Frontal cortex (tissue), 4 donors: ENCODE data around the gene DSG1. TPM values are rescaled to one million over a fixed set of nuclear protein-coding genes. Genes with fewer than 3 reads are reported as not detected.
"Not testable (repeated sequence)": the region's sequence is repeated elsewhere in the genome, so short reads cannot be mapped to it uniquely, and the experiment has no call there.

Source experiments
- DNase-seq, 2 donors: peaks; one replicate each; pipeline ENCODE4 v3.0.0; 2012; ENCODE audit warnings: low spot score in 2 of 2
- FAIRE-seq: peaks from 2 replicates; lab custom pipeline; 2012; peaks lifted over from hg19 to GRCh38; lab: Jason Lieb, UNC
- total RNA-seq: library from RNA; depleted of rRNA; stranded (reverse); fragments of >200 nt; gene quantifications from one replicate; pipeline ENCODE4 v1.2.3, GENCODE V29; 2014
- donor health status: control.
- donor health status: control.
- donor health status: control.

The DSG1 gene
- under 0.01 TPM for total RNA-seq

DNA sequence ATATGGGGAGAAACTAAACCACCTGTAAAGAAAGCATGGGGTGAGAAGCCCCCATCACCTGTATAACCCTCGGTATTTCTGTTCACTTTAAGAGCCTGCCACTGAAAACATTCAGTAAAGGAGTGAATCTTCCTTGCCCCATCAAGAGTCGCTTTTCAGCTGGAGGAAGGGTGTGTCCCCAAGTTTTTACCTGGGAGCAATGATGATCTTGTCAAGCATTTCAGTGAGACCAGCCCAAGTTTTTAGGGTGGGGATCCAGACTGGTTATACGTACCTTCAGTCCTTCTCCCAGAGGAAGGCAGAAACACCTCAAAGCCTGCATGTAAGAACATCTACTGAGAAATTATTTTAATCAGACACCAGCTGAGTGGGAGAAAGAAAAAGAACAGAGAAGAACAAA, at the start of gene DSG1:
DSG1 (plus strand) TSS at position 301 of the 400 bp plus-strand sequence. CDS start 141 bp downstream, outside the sequence.
- DNase-seq (no peak), FAIRE-seq (no peak)

DNA sequence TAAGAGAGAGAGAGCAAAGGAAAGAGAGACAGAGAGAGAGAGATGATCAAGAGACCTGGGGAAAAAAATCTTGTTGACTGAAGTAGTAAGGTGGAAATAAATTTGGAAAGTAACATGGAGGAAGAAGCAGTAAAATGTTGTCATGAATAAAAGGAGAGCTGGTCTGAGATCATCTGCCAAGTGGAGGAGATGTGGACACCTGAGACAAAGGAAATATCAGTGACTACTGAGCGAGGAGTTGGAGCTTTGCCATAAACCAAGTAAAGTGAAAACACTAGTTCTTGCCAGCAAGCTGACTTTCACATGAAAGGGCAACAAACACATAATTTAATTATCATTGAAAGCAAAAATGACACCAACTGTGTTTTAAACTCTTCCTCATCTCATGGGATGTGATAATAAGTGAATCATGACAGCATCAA, 49.0 kb upstream of the DSG1 start:
- FAIRE-seq (no peak), DNase-seq (no peak)

DNA sequence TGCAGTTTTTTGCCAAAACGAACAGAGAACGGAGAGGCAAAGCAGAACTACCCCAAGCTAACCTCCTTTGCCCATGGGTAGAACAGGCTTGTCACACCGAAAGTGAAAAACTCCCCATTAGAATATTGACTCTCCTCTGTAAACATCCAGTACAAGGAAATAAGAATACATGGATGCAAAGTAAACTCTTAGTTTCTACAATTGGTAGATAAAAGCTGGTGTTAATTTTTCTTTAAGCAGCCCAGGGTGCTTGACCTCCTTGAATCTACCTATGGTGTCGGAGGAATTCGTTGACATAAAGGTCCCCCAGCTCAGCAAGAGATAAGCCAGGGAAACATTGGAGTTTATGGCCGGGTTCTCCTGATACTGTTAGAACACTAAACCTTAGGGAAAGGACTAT, 48.4 kb upstream of the DSG1 start:
- no peak for DNase-seq
- no peak for FAIRE-seq

GRCh38 chr18:31270578-31270977, 47.4 kb upstream of the DSG1 start:
- no peak for FAIRE-seq

DNA sequence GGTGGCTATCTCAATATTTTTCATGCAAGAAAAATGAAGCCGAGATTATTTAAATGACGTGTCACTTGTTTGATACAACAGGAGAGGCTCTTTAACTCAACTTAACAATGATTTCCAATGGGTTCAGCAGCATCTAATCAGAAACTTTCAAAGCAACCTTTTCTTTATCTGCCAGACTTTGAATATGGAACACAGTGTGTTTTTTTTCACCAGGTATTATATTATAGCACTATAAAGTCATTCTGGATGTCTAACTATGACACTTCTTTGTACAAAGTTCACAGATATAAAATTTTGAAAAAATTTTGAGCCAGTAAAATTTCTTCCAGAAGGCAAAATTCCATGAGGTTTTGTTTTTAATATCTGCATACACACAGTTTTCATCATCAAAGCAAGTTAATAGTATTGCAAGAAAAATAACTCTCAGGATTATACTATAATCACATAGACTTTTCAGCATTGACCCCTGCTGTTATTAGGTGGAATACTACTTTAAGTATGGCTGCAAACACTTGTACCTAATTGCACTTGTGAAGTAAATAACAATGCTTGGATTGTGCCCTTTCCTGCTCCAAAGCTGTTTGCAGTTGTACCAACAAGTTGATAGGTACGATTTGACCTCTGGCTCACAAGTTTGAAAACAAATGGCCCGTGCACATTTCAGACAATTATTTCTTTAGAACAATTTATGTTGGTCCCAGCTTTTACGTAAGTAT, 44.0 kb upstream of the DSG1 start:
- DNase-seq (no peak), FAIRE-seq (no peak)

More at GRCh38 chr18:31270578-31270977, 47.4 kb upstream of the DSG1 start:
- DNase-seq, result no peak

GRCh38 chr18:31274931-31275330, 43.0 kb upstream of the DSG1 start:
- FAIRE-seq, result no peak
- DNase-seq, result no peak

GRCh38 chr18:31275722-31276463, 42.1 kb upstream of the DSG1 start:
- FAIRE-seq (no peak), DNase-seq (no peak)

DNA sequence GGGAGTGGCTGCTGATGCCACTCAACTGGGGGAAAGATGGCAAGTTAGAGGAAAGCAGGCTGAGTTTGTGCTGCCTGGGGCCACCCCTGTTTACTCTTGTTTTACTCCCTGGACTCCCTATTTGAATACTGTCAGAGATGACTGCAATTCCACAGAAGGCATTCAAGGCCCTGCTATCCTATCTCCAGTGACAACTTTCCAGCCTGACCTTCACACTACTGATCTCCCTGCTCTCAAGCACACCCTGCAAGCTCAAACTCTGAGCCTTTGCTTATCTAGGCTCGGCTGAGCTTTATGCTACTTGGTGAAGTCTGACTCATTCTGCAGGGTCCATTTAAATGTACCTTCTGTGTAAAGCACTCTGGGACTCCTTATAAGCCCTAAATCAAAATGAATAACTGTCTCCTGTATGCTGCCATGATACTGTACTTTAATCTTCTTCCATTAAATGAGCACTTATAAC, 39.3 kb upstream of the DSG1 start:
- FAIRE-seq (no peak), DNase-seq (no peak)

DNA sequence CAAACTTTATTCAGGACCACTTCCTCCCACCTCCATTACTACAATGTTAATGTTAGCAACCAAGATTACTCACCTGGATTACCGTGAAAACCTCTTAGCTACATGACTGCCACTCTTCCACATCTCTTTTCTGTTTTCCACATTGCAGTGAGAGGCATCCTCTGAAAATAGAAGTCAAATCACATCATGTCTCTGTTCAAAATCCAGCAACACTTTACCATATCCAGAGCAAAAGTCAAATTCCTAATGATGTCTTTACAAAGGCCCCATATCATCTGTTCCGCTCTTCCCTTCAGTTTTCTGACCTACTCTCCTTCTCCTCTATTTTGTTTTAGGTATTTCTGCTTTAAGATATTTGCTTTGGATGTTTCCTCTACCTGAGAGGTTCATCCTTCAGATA, 37.5 kb upstream of the DSG1 start:
- DNase-seq, result no peak
- no peak for FAIRE-seq

DNA sequence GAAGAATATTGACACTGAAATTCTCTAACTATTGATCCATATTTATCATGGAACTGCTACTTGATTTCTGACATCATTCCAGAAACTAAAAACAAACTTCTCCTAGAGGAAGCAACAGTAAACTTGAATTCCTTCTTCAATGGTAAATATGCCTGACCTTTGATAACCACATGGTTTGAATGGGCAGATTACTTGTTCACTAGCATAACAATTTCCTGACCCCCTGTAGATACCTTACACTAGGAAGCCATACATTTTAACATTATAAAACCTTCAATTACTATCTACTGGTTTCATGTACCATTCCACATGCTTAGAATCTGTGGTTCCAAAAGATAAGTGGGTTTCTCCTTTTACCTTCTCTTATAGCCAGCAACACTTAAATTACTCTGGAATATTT, 36.5 kb upstream of the DSG1 start:
- no peak for FAIRE-seq
- DNase-seq, result no peak

DNA sequence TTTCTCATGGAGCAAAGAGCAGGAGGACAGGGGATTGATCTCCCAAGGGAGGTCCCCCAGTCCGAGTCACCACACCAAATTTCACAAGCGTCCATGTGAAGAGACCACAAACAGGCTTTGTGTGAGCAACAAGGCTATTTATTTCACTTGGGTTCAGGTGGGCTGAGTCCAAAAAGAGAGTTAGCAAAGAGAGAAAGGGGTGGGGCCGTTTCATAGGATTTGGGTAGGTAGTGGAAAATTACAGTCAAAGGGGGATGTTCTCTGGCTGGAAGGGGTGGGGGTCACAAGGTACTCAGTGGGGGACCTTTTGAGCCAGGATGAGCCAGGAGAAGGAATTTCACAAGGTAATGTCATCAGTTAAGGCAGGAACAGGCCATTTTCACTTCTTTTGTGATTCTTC, 28.5 kb upstream of the DSG1 start:
- FAIRE-seq, DNase-seq: not testable (repeated sequence)

GRCh38 chr18:31291688-31292087, 26.3 kb upstream of the DSG1 start:
- FAIRE-seq (no peak), DNase-seq (no peak)

DNA sequence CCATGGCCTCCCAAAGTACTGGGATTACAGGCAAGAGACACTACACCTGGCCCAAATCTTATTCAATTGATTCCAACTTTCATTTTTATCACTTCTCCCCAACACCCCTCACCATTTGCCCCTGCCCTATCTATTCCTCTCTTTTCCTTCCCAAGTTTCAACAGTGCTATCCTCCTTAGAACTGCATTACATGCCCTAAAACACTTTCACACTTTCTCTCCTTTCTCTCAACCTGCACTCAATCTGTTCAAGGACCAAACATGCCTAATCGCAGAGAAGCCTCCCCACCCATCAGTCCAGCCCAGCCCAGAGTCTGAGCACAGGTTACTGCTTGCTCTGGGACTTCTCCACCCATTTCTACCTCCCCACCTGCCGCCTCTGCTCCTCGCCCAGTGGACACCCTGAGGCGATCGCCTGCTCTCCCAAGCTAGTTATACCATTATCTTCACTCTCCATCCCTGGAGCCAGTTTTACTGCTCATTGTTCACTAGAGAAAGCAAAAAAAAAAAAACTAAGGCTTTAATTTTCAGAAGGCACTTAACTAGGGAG, 23.7 kb upstream of the DSG1 start:
- no peak for DNase-seq
- no peak for FAIRE-seq

GRCh38 chr18:31297248-31297647, 20.7 kb upstream of the DSG1 start:
- DNase-seq (no peak), FAIRE-seq (no peak)

- no peak for DNase-seq
- no peak for FAIRE-seq
Observed at GRCh38 chr18:31301201-31301655, 16.7 kb upstream of the DSG1 start.

DNA sequence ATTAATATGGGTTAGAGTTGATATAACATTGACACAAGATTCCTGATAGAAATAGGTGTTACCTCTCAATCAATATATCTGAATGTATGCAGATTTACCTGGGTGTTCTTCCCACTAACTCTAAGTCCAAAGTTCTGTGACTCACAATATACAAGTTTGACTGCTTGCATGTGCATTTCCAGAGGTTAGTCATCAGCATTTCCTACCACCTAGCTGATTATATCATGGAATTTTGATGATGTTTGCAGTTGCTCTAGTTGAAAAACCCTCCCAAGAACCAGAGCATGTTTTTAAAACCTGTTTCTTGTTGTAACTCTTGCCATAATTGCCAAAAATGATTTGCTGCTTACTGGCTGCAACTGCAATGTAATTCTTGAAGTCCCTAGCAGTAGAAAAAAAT, 15.0 kb upstream of the DSG1 start:
- DNase-seq, result no peak
- FAIRE-seq, result no peak

GRCh38 chr18:31303771-31304170, 14.2 kb upstream of the DSG1 start:
- FAIRE-seq (no peak), DNase-seq (no peak)

GRCh38 chr18:31309115-31309514, 8.8 kb upstream of the DSG1 start:
- FAIRE-seq, result no peak
- no peak for DNase-seq

- FAIRE-seq (no peak), DNase-seq (no peak)
Observed at GRCh38 chr18:31316974-31317373, 986 bp upstream of the DSG1 start.

DNA sequence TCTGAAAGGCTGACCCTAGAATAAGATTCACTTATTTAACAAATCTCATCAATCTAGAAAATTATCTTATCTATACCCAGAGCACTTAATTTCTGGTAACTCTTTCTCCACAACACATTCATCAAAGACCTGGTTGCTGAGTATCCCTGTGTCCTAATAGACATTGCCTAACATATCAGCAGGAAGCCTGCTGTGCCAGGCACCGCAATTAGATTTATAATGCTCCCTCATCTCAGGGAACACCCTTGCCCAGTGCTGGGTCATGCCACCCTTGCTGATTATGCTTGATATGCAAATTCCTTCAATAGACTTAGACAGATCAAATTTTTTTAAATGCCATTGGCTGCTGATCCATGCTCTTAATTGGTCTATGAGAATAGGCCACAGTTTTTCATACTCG, 3.8 kb downstream of the DSG1 start:
- FAIRE-seq, result no peak
- DNase-seq, result no peak

DNA sequence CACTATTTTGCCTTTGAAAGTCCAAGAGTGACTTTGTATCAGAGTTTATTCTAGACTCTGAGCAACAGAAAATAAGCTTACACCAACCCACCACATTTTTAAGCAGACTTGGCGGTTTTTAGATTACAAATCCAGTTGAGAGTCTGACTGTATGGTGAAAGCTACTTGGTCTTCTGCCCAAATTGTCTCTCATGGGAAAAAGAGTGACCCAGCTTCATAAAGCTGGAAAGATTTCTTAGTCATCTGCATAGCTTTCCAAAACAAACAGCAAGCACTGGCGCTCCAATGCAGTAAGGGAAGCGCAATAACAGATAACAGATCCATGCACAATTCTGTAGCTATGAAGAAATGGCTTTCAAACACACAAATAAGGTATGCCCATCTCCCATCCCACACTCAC, 7.1 kb downstream of the DSG1 start:
- DNase-seq (no peak), FAIRE-seq (no peak)
